Measurements from ENCODE around the gene ANKRD12. TPM values are rescaled to one million over a fixed set of nuclear protein-coding genes. Genes with fewer than 3 reads are reported as not detected.

Gene ANKRD12
- total and polyA plus RNA-seq, 2 donors (not counting 1 experiment from before 2014, with no cell fraction given), result 13.0 to 53.3 TPM

- no peaks in the 10 kb centered on the region for H3K36me3 ChIP-seq (ENCODE audit: control insufficient read depth, insufficient read depth, low read length)
- peak overlapping the region; percentile 86 for H3K27ac ChIP-seq (ENCODE audit: insufficient read depth, low read length)
- peak overlapping the region; percentile 67 for H3K9ac ChIP-seq (ENCODE audit: insufficient read depth, low read length)
- no peaks in the 10 kb centered on the region for H3K27me3 ChIP-seq (ENCODE audit: control insufficient read depth, insufficient read depth, low read length)
- peak overlapping the region; percentile 48 to 90 (median 74) for H3K4me3 ChIP-seq (replicated peaks in 1 of 4; ENCODE audit: control extremely low read depth in 1 of 4, insufficient read depth in 1 of 4, low read depth in 3 of 4, low read length in 4 of 4)
- H3K79me2 ChIP-seq (ENCODE audit: control insufficient read depth, insufficient read depth, low read length), result peaks cover 43% of the 10 kb centered on the region
- H3K4me2 ChIP-seq (ENCODE audit: extremely low read depth, insufficient read depth, low read length), result peak overlapping the region; percentile 71
- no peaks in the 10 kb centered on the region for H4K20me1 ChIP-seq (ENCODE audit: control insufficient read depth, extremely low read depth, insufficient read depth, low read length)
- DNase-seq (ENCODE audit: low read depth in 2 of 2), result peak; percentile 76 to 84
- no peak for TF ChIP-seq CTCF (conservative IDR thresholded peaks at IDR 0.05 in 1 of 2, IDR thresholded peaks at IDR 0.05 in 1 of 2; ENCODE audit: low read depth in 1 of 2, low read length in 2 of 2)
- no peak for TF ChIP-seq EZH2 (IDR thresholded peaks at IDR 0.05; ENCODE audit: low read length, missing control alignments)
- peaks cover 7% of the 10 kb centered on the region for H3K4me1 ChIP-seq (ENCODE audit: control insufficient read depth, extremely low read depth, insufficient read depth, low read length)
- H2AFZ ChIP-seq (ENCODE audit: low read length), result no peak overlapping the region
- H3K9me3 ChIP-seq (ENCODE audit: control insufficient read depth, insufficient read depth, low read depth, low read length), result no peaks in the 10 kb centered on the region
Measured at GRCh38 chr18:9101730-9102507, 34.7 kb upstream of the ANKRD12 start.

- peak within 1 kb of the TSS; percentile 86 for H3K27ac ChIP-seq (ENCODE audit: insufficient read depth, low read length)
- peak; percentile 93 to 94 for DNase-seq (ENCODE audit: low read depth in 2 of 2)
- peak within 1 kb of the TSS; percentile 71 for H3K4me2 ChIP-seq (ENCODE audit: extremely low read depth, insufficient read depth, low read length)
- H3K36me3 ChIP-seq (ENCODE audit: control insufficient read depth, insufficient read depth, low read length), result no peaks in the 10 kb centered on the region
- peaks cover 8% of the 10 kb centered on the region for H3K4me1 ChIP-seq (ENCODE audit: control insufficient read depth, extremely low read depth, insufficient read depth, low read length)
- H3K9ac ChIP-seq (ENCODE audit: insufficient read depth, low read length), result peak within 1 kb of the TSS; percentile 85
- H3K9me3 ChIP-seq (ENCODE audit: control insufficient read depth, insufficient read depth, low read depth, low read length), result no peaks in the 10 kb centered on the region
- no peak within 1 kb of the TSS for H2AFZ ChIP-seq (ENCODE audit: low read length)
- H3K4me3 ChIP-seq (replicated peaks in 1 of 4; ENCODE audit: control extremely low read depth in 1 of 4, insufficient read depth in 1 of 4, low read depth in 3 of 4, low read length in 4 of 4), result peak within 1 kb of the TSS; percentile 48 to 90 (median 74)
- H3K27me3 ChIP-seq (ENCODE audit: control insufficient read depth, insufficient read depth, low read length), result no peaks in the 10 kb centered on the region
- TF ChIP-seq CTCF (conservative IDR thresholded peaks at IDR 0.05 in 1 of 2, IDR thresholded peaks at IDR 0.05 in 1 of 2; ENCODE audit: low read depth in 1 of 2, low read length in 2 of 2) (no peak), EZH2 (IDR thresholded peaks at IDR 0.05; ENCODE audit: low read length, missing control alignments) (no peak)
- no peaks in the 10 kb centered on the region for H4K20me1 ChIP-seq (ENCODE audit: control insufficient read depth, extremely low read depth, insufficient read depth, low read length)
- H3K79me2 ChIP-seq (ENCODE audit: control insufficient read depth, insufficient read depth, low read length), result peaks cover 52% of the 10 kb centered on the region
Measured at GRCh38 chr18:9102508-9103375, 33.8 kb upstream of the ANKRD12 start, which contains the start of gene NDUFV2. NDUFV2 (plus strand) TSS chr18:9102699; CDS start chr18:9102744, 45 bp downstream.

DNA sequence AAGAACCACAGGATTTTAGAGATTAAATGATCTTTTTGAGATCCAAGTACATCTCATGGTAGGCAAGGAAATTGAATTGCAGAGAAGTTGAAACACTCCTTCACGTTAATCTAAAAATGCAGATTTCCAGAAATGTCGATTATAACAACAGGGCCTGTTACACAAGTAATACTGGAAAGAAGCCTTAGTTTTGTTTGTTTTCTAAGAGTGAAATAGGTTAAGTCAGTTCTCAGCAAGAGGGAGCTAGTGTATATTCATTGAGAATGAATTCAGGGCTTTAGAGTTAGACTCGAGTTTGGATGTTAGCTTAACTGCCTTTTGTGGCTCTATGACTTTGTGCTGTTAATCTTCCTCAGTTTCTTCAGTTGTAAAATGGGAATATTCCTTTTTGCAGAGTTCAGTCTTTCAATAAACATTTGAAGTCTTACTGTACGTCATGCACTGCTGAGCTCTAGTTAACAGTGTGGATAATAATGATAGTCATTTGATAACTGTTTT lies 33.2 kb upstream of the ANKRD12 start:
- Histone ChIP-seq H3K36me3 (ENCODE audit: control insufficient read depth, insufficient read depth, low read length) (no peaks in the 10 kb centered on the region), H3K9me3 (ENCODE audit: control insufficient read depth, insufficient read depth, low read depth, low read length) (no peaks in the 10 kb centered on the region)

More for the DNA sequence above, 33.2 kb upstream of the ANKRD12 start:
- Histone ChIP-seq H3K27ac (ENCODE audit: insufficient read depth, low read length) (peak overlapping the region; percentile 86), H3K4me1 (ENCODE audit: control insufficient read depth, extremely low read depth, insufficient read depth, low read length) (peaks cover 8% of the 10 kb centered on the region), H3K27me3 (ENCODE audit: control insufficient read depth, insufficient read depth, low read length) (no peaks in the 10 kb centered on the region), H3K79me2 (ENCODE audit: control insufficient read depth, insufficient read depth, low read length) (peaks cover 59% of the 10 kb centered on the region), H4K20me1 (ENCODE audit: control insufficient read depth, extremely low read depth, insufficient read depth, low read length) (no peaks in the 10 kb centered on the region), H3K4me2 (ENCODE audit: extremely low read depth, insufficient read depth, low read length) (peak overlapping the region; percentile 68), H2AFZ (ENCODE audit: low read length) (no peak overlapping the region), H3K4me3 (replicated peaks in 1 of 4; ENCODE audit: control extremely low read depth in 1 of 4, insufficient read depth in 1 of 4, low read depth in 3 of 4, low read length in 4 of 4) (peak overlapping the region; percentile 43 to 89 (median 74)), H3K9ac (ENCODE audit: insufficient read depth, low read length) (peak overlapping the region; percentile 85)
- DNase-seq (ENCODE audit: low read depth in 2 of 2), result peak in 1 of 2 donors; percentile 64
- TF ChIP-seq CTCF (conservative IDR thresholded peaks at IDR 0.05 in 1 of 2, IDR thresholded peaks at IDR 0.05 in 1 of 2; ENCODE audit: low read depth in 1 of 2, low read length in 2 of 2), result peak in 1 of 2 donors; percentile 21
- no peak for TF ChIP-seq EZH2 (IDR thresholded peaks at IDR 0.05; ENCODE audit: low read length, missing control alignments)
